ENCODE results near the gene TP53TG3E.
"Not testable (repeated sequence)": the region's sequence is repeated elsewhere in the genome, so short reads cannot be mapped to it uniquely, and the experiment has no call there.

TP53TG3E gene

DNA sequence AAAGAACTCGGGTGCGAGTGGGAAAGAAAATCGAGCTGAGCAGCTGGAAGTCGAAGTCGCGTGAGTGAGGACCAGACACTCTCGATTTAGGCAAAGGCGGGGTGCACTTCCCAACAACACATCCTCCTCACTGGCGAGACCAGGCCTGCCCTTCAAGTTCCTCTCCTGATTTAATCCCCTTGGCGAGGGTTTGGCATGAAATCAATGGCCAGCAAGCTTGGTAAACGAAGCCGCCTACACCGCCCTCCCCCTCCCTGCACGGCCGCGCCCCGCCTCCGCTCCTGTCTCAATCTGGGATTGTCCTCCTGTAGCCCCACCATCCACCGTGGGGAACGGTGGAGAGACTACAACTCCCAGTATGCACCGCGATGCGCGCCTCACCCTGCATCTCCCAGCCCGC is at the start of gene TP53TG3E:
Gene TP53TG3E, plus strand, starts transcription at position 301 of the 400 bp plus-strand sequence. Its CDS starts 68 bp downstream, at position 369.
- not testable (repeated sequence) for DNase-seq

- DNase-seq: peak; percentile 81
These were observed 32.3 kb downstream of the TP53TG3E start for GRCh38 chr16:33336226-33337012.

- DNase-seq: peak; percentile 75
These were observed 33.8 kb downstream of the TP53TG3E start for GRCh38 chr16:33337627-33338542.

DNA sequence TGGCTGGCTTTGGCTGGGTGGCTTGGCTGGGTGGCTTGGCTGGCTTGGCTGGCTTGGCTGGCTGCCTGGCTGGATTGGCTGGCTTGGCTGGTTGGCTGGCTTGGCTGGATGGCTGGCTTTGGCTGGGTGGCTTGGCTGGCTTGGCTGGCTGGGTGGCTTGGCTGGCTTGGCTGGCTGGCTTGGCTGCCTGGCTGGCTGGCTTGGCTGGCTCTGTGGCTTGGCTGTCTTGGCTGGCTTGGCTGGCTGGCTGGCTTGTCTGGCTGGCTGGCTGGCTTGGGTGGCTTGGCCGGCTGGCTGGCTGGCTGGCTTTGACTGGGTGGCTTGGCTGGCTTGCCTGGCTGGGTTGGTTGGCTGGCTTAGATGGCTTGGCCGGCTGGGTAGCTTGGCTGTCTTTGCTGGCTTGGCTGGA is 34.4 kb downstream of the TP53TG3E start:
- peak; percentile 64 for DNase-seq

- peak; percentile 79 for DNase-seq
These were observed 35.3 kb downstream of the TP53TG3E start for GRCh38 chr16:33339093-33340061.

All from activated CD8-positive, alpha-beta memory T cell treated with anti-CD3 and anti-CD28 coated beads, Interleukin-2, amount 50 U/mL, for 48 hours (primary cell).